ENCODE results near the gene MMS19.

GRCh38 chr10:97542169-97543024, 44.2 kb upstream of the MMS19 start:
- TF ChIP-seq CTCF (IDR thresholded peaks at IDR 0.05) (no peak), POLR2A (IDR thresholded peaks at IDR 0.05) (no peak), EP300 (IDR thresholded peaks at IDR 0.05) (no peak)
